Stimulated activated CD4-positive, alpha-beta T cell treated with anti-CD3 and anti-CD28 coated beads, Interleukin-15, amount 100 ng/mL, for 24 hours (primary cell): Measurements from ENCODE around the gene LYPD5.
A peak's percentile ranks its signal among the peaks of the same experiment; 100 is the strongest.

ENCODE experiments used
- DNase-seq: peaks from one replicate; pipeline ENCODE4 v3.0.0-alpha.2; 2020

Gene LYPD5

GRCh38 chr19:43804432-43804831, 2.2 kb upstream of the LYPD5 start:
- DNase-seq: no peak

GRCh38 chr19:43799502-43800142, 2.6 kb downstream of the LYPD5 start:
- DNase-seq: no peak

GRCh38 chr19:43798546-43799409, 3.5 kb downstream of the LYPD5 start:
- DNase-seq: peak; percentile 82

GRCh38 chr19:43798026-43798545, 4.2 kb downstream of the LYPD5 start:
- DNase-seq: no peak

- DNase-seq: no peak
Observed at GRCh38 chr19:43797556-43797955, 4.7 kb downstream of the LYPD5 start.

GRCh38 chr19:43797118-43797517, 5.1 kb downstream of the LYPD5 start:
- no peak for DNase-seq

- DNase-seq: no peak
Observed at GRCh38 chr19:43790587-43790986, 11.7 kb downstream of the LYPD5 start.

GRCh38 chr19:43789029-43789428, 13.2 kb downstream of the LYPD5 start:
- DNase-seq: no peak

- DNase-seq: no peak
Observed at GRCh38 chr19:43786665-43787064, 15.6 kb downstream of the LYPD5 start.

GRCh38 chr19:43784981-43785808, 17.1 kb downstream of the LYPD5 start:
- peak; percentile 66 for DNase-seq

GRCh38 chr19:43784241-43784980, 17.8 kb downstream of the LYPD5 start:
- peak; percentile 83 for DNase-seq

GRCh38 chr19:43783636-43784035, 18.6 kb downstream of the LYPD5 start:
- DNase-seq: no peak

- no peak for DNase-seq
Observed at GRCh38 chr19:43782689-43783231, 19.5 kb downstream of the LYPD5 start.

GRCh38 chr19:43782311-43782660, 20.0 kb downstream of the LYPD5 start:
- DNase-seq: peak; percentile 41

- DNase-seq: peak; percentile 58
Observed at GRCh38 chr19:43781630-43782310, 20.5 kb downstream of the LYPD5 start.

- peak; percentile 87 for DNase-seq
Observed at GRCh38 chr19:43780706-43781525, 21.3 kb downstream of the LYPD5 start, which contains the start of gene KCNN4. Gene KCNN4 (minus strand): TSS chr19:43780973. CDS start chr19:43780861, 112 bp downstream.

- no peak for DNase-seq
Observed at GRCh38 chr19:43779820-43780219, 22.4 kb downstream of the LYPD5 start.

- DNase-seq: no peak
Observed at GRCh38 chr19:43779147-43779819, 23.0 kb downstream of the LYPD5 start.

- DNase-seq: no peak
Observed at GRCh38 chr19:43778651-43779050, 23.6 kb downstream of the LYPD5 start.

GRCh38 chr19:43777163-43777695, 25.0 kb downstream of the LYPD5 start:
- peak; percentile 60 for DNase-seq
